Gastroesophageal sphincter (tissue), 3 donors: Measurements from ENCODE around the gene BPIFB6.

Experiments
- CTCF ChIP-seq, 4 experiments: fragments of 200-600 bp in 2 of 4; fragments of 450-650 bp in 2 of 4; sonication (generic) in 1 of 4; IDR thresholded peaks; one replicate each; pipeline ENCODE4 v1.5.1; 2017 to 2019; ENCODE audit warnings: antibody characterized with exemption in 4 of 4, mild to moderate bottlenecking in 2 of 4, moderate library complexity in 2 of 4
- EP300 ChIP-seq: sonication (generic); formaldehyde crosslinking; IDR thresholded peaks from one replicate; pipeline ENCODE4 v1.6.1; 2017; ENCODE audit warnings: antibody characterized with exemption, mild to moderate bottlenecking
- POLR2A ChIP-seq, 2 donors: fragments of 450-650 bp; IDR thresholded peaks; one replicate each; pipeline ENCODE4 v1.6.1; 2017; ENCODE audit warnings: antibody characterized with exemption in 2 of 2, mild to moderate bottlenecking in 2 of 2, moderate library complexity in 1 of 2

- TF ChIP-seq EP300 (no peak), POLR2A (IDR thresholded peaks at IDR 0.05) (no peak), CTCF (IDR thresholded peaks at IDR 0.05) (no peak)
Observed at GRCh38 chr20:33010674-33011449, 20.6 kb upstream of the BPIFB6 start.
